HG03103 (cell line): ENCODE measurements around the gene CPLX1.
"Not testable (repeated sequence)": the region's sequence is repeated elsewhere in the genome, so short reads cannot be mapped to it uniquely, and the experiment has no call there.

Experiments
- ATAC-seq: cut with Tn5 transposase; IDR thresholded peaks from one replicate; pipeline ENCODE4 v1.9.1; 2021; ENCODE audit warnings: low read depth; ENCODE audit not compliant: unreplicated experiment

Gene CPLX1

DNA sequence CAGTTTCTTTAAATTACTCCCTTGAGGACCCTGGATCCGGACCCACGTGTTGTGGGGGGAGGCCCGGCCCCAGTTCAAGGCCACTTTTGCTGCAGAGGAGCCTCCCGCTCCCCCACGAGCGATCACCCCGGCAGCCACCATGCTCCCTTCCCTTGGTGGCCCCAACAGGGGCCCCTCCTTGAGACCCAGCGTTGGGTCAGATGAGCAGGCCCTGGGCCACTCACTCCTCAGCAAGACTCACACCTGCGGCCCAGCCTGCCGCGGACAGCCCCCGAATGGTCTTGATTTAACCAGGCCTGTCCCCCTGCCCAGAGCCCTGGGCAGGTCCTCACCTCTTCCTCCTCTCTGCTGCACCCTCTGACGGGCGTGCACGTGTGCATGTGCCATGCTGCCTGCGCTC is 4.3 kb downstream of the CPLX1 start:
- ATAC-seq, result no peak

GRCh38 chr4:821181-821591 is 4.7 kb downstream of the CPLX1 start:
- no peak for ATAC-seq

GRCh38 chr4:820230-821172 is 5.4 kb downstream of the CPLX1 start:
- no peak for ATAC-seq

DNA sequence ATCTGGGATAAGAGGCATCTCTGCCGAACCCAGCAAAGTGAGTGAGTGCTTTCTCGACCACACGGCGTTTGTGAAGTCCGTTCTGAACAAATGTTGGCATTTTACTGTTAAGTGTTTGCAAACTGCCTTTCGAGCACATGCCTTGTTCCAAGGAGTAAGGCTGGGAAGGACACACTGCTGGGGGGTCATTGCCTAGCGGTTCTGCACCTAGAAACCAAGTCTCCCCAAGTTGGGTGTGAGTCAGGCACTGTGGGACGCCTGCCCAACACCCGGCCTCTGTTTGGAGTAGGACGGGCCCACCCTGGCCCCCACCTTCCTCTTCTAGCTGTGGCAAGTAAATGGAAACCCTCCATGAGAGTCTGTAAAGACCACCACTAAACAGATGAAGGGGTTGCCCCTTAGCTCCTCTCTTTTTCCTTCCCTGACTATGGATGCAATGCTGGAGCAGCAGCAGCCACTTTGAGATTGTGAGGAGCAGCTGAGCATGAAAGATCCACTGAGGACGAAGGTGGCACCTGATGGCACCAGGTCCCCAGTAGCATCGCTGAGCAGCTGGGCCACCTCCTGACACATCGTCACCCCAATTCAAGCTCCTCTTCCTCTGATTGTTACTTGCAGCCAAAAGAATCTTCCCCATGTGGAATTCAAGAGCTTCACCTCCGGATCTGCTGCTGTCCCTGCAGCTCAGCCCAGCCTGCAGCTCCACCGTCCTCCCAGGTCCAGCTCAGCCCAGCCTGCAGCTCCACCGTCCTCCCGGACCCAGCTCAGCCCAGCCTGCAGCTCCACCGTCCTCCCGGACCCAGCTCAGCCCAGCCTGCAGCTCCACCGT is 6.3 kb downstream of the CPLX1 start:
- no peak for ATAC-seq

- no peak for ATAC-seq
Observed at GRCh38 chr4:818106-818921, 7.6 kb downstream of the CPLX1 start.

- ATAC-seq, result no peak
Observed at GRCh38 chr4:815464-816146, 10.3 kb downstream of the CPLX1 start.

GRCh38 chr4:814312-814850 is 11.5 kb downstream of the CPLX1 start:
- no peak for ATAC-seq

DNA sequence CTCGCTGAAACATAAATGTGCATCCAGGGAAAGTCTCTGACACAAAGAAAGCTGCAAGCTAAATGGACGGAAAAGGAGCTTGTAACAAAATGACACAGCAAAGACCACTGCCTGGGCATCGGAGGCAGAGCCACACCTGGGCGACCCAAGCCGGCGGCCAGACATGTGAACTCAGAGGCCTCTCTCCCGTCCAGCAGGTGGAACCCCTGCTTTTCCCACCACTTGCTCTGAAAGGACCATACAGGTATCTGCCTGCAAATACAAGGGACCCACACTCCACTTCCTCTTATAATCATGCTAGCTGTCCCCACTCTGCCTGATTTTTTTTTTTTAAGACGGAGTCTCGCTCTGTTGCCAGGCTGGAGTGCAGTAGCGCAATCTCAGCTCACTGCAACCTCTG is 12.0 kb downstream of the CPLX1 start:
- no peak for ATAC-seq

DNA sequence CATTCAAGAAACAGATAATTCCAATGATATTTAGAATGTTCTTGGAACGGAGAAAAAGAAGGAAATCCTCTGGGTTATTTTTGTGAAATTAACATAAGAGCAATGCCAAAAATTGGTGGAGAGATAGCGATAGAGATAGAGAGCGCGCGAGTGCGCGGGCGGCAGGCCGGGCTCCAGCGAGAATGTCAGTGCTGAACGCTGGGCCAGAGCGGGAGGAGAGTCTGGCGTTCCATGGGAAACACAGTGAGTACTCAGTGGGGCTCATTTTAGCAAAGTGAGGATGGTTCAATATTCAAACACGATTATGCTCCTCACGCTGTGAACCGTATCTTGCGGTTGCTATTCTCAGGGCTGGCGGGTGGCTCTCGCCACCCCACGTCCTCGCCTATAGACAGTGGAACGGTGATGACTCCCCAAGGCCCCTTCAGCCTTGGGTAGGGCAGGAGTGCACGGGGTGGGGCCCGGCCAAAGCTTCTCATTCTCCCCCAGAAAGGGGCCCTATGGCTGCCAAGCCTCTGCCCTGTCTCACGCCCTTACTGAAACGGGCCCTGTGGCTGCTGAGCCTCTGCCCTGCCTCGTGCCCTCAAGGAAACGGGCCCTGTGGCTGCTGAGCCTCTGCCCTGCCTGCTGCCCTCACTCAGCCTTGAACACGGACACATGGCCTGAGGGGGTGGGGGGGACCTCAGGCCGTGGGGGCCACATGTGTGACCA is 16.9 kb downstream of the CPLX1 start:
- no peak for ATAC-seq

GRCh38 chr4:807792-808191 is 18.1 kb downstream of the CPLX1 start:
- no peak for ATAC-seq

GRCh38 chr4:806979-807378 is 18.9 kb downstream of the CPLX1 start:
- not testable (repeated sequence) for ATAC-seq

DNA sequence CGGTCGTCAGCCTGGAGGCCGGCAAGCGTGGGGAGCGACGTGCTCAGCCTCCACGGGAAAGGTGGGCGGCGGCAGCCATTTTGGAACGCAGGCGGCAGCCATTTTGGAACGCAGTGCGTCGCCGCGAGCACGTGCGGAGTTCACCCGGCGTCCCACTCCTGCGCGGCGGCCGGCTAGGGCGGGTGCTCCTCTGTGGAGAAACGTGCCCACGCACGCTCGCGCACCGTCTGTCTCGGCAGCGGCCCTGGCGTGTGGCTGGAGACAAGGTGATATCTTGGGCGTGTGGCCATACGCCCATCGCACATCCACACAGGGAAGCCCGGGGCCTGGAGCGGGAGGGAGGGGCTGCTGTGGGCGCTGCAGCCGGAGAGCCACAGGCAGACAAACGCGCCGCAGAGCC is 21.1 kb downstream of the CPLX1 start:
- ATAC-seq, result no peak

DNA sequence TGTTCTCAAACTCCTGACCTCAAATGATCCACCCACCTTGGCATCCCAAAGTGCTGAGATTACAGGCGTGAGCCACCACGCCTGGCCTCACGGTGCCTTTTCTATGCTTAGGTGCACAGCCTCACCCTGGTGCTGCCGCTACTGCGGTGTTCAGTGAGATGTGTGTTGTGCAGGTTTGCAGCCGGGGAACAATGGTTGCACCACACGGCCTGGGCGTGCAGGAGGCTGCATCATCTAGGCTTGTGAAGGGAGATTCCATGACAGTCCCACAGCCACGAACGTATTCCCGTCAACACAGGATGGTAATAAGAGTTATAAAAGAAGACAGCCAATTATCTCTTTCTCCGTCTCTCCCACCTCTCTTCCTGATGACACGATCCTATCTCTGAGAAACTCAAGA is 22.0 kb downstream of the CPLX1 start:
- ATAC-seq, result no peak

GRCh38 chr4:801436-802124 is 24.3 kb downstream of the CPLX1 start:
- no peak for ATAC-seq

- no peak for ATAC-seq
Observed at GRCh38 chr4:797066-797465, 28.9 kb downstream of the CPLX1 start.

DNA sequence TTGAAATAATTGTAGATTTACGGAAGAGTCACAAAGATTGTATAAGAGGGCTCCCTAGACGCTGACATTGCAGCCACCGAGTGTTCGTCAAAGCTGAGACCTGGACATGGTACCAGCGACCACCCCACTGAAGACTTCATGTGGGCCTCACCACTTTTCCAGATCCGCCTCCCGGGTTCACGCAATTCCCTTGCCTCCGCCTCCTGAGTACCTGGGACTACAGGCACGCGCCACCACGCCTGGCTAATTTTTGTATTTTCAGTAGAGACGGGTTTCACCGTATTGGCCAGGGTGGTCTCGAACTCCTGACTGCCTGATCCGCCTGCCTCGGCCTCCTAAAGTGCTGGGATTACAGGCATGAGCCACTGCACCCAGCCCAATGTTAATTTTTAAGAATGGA is 29.7 kb downstream of the CPLX1 start:
- no peak for ATAC-seq

- no peak for ATAC-seq
Observed at GRCh38 chr4:795726-796119, 30.2 kb downstream of the CPLX1 start.

GRCh38 chr4:794900-795725 is 30.8 kb downstream of the CPLX1 start:
- ATAC-seq, result no peak
